Stomach (tissue), 9 donors: ENCODE results near the gene SWT1. TPM values are rescaled to one million over a fixed set of nuclear protein-coding genes. Genes with fewer than 3 reads are reported as not detected.

Experiments used
- DNase-seq, 2 donors: peaks; one replicate each; pipeline versions ENCODE4 v3.0.0 to v3.0.0-alpha.2; 2013 to 2019
- H3K27ac ChIP-seq, 5 donors: fragments of 200-600 bp in 4 of 5; sonication (generic) in 4 of 5; one replicate each; pipeline ENCODE4 v1.5.1; 2013 to 2019; ENCODE audit warnings: mild to moderate bottlenecking in 1 of 5, moderate library complexity in 1 of 5
- H3K27me3 ChIP-seq, 3 donors: fragments of 200-600 bp; sonication (generic); one replicate each; pipeline ENCODE4 v1.5.1; 2017 to 2019; ENCODE audit warnings: mixed run types in 1 of 3
- H3K36me3 ChIP-seq, 4 donors: fragments of 200-600 bp; sonication (generic); 1 replicate in 3 of 4; 2 replicates in 1 of 4; pipeline ENCODE4 v1.5.1; 2016 to 2019
- H3K4me1 ChIP-seq, 4 donors: fragments of 200-600 bp; sonication (generic); one replicate each; pipeline ENCODE4 v1.5.1; 2016 to 2019
- H3K4me3 ChIP-seq, 4 donors: fragments of 200-600 bp; sonication (generic) in 3 of 4; one replicate each; pipeline ENCODE4 v1.5.1; 2016 to 2019; ENCODE audit warnings: mild to moderate bottlenecking in 1 of 4
- H3K9me3 ChIP-seq, 4 donors: fragments of 200-600 bp; sonication (generic); one replicate each; pipeline ENCODE4 v1.5.1; 2016 to 2019
- EP300 ChIP-seq: sonication (generic); formaldehyde crosslinking; IDR thresholded peaks from one replicate; pipeline ENCODE4 v1.6.1; 2017; ENCODE audit warnings: antibody characterized with exemption
- POLR2A ChIP-seq, 4 donors: fragments of 450-650 bp; IDR thresholded peaks; one replicate each; pipeline ENCODE4 v1.6.1; 2016; ENCODE audit warnings: antibody characterized with exemption in 4 of 4, control low read depth in 2 of 4, mild to moderate bottlenecking in 1 of 4, moderate library complexity in 1 of 4
- POLR2AphosphoS5 ChIP-seq, 3 donors: sonication (generic); formaldehyde crosslinking; IDR thresholded peaks; one replicate each; pipeline ENCODE4 v1.6.1; 2016; ENCODE audit warnings: antibody characterized with exemption in 3 of 3
- WGBS, 5 donors: extraction: QIAGEN DNeasy Blood & Tissue Kit in 3 of 5; methylation state at CpG; one replicate each; pipeline versions ENCODE4 v1.1.5 to v1.1.7; 2013 to 2018; 5-methylcytosine and 5-hydroxymethylcytosine counted together
- intact Hi-C: fragments of 100-400 bp; cut with DNase I; formaldehyde crosslinking; loops from one replicate; pipeline ENCODE4 v1.15.1; 2023; ENCODE audit warnings: low total_unique reads
- polyA plus RNA-seq, 3 donors: library from polyadenylated mRNA; stranded (reverse); fragments of 200-250 nt; gene quantifications; one replicate each; pipeline ENCODE4 v1.2.3, GENCODE V29; 2013
- total RNA-seq, 5 donors: library from RNA; depleted of rRNA; stranded (reverse); fragments of >200 nt; gene quantifications; one replicate each; pipeline versions ENCODE4 v1.1.0 to v1.2.3, GENCODE V29; 2014 to 2016
- TF ChIP-seq, protein P1 (sequence below), 7 experiments: fragments of 450-650 bp in 4 of 7; fragments of 200-600 bp in 3 of 7; sonication (generic) in 3 of 7; IDR thresholded peaks; one replicate each; pipeline ENCODE4 v1.5.1; 2016 to 2019; ENCODE audit warnings: antibody characterized with exemption in 7 of 7, control low read depth in 2 of 7, mild to moderate bottlenecking in 1 of 7
- donor health status: healthy with polysubstance abuse.
- donor health status: Bipolar disorder and iron deficiency.
- donor health status: healthy.

SWT1 gene
- total and polyA plus RNA-seq, 8 donors: 2.4 to 35.6 (median 7.3) TPM

- TF ChIP-seq POLR2AphosphoS5 (IDR thresholded peaks at IDR 0.05) (no peak), EP300 (no peak)
- Histone ChIP-seq H3K4me1 (peaks cover 0 to 16% (median 0%) of the 10 kb centered on the region in 4 donors), H3K27ac (no peak overlapping the region), H3K27me3 (no peaks in the 10 kb centered on the region), H3K36me3 (peaks cover 7 to 28% (median 22%) of the 10 kb centered on the region in 4 donors), H3K4me3 (no peak overlapping the region), H3K9me3 (no peaks in the 10 kb centered on the region)
- intact Hi-C loops: no loop called here
- DNase-seq: no peak
- WGBS, 5 donors: 78 to 92% (median 84%) methylated on average over 1 of the region's 1 CpG
Observed at GRCh38 chr1:185291159-185291558, 134.2 kb downstream of the SWT1 start.

DNA sequence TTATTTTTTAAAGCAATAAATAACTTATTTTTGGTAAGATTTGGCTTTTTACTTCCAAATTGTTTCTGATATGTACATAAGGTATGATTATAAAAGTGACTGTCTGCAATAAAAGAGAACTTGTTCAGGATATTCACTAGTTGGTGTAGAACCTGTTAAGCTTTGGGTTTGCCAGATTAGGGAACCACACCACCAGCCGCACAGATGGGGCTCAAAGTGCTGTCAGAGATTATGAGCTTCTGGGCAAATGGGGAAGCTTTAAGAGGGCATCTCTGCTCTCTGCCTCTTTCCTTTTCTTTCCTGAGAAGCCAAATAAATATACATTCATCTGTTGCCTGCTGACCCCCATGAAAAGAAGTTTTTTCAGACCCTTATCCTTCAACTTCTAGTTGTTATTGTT is 134.7 kb downstream of the SWT1 start:
- H3K27ac ChIP-seq: no peak overlapping the region
- DNase-seq: no peak
- no peak overlapping the region for H3K4me3 ChIP-seq
- no peaks in the 10 kb centered on the region for H3K27me3 ChIP-seq
- H3K4me1 ChIP-seq: peaks cover 0 to 16% (median 0%) of the 10 kb centered on the region in 4 donors
- H3K9me3 ChIP-seq: no peaks in the 10 kb centered on the region
- peaks cover 12 to 33% (median 27%) of the 10 kb centered on the region in 4 donors for H3K36me3 ChIP-seq
- TF ChIP-seq POLR2AphosphoS5 (IDR thresholded peaks at IDR 0.05) (no peak), EP300 (no peak), POLR2A (IDR thresholded peaks at IDR 0.05) (no peak)
- TF ChIP-seq, protein P1, sequence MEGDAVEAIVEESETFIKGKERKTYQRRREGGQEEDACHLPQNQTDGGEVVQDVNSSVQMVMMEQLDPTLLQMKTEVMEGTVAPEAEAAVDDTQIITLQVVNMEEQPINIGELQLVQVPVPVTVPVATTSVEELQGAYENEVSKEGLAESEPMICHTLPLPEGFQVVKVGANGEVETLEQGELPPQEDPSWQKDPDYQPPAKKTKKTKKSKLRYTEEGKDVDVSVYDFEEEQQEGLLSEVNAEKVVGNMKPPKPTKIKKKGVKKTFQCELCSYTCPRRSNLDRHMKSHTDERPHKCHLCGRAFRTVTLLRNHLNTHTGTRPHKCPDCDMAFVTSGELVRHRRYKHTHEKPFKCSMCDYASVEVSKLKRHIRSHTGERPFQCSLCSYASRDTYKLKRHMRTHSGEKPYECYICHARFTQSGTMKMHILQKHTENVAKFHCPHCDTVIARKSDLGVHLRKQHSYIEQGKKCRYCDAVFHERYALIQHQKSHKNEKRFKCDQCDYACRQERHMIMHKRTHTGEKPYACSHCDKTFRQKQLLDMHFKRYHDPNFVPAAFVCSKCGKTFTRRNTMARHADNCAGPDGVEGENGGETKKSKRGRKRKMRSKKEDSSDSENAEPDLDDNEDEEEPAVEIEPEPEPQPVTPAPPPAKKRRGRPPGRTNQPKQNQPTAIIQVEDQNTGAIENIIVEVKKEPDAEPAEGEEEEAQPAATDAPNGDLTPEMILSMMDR (IDR thresholded peaks at IDR 0.05): no peak
- 72 to 90% (median 78%) methylated on average over 1 of the region's 1 CpG for WGBS, 5 donors
- intact Hi-C loops: no loop called here

- H3K27me3 ChIP-seq: no peaks in the 10 kb centered on the region
- WGBS, 5 donors: 63 to 83% (median 71%) methylated on average over 5 of the region's 5 CpGs
- H3K9me3 ChIP-seq: no peaks in the 10 kb centered on the region
- no peak overlapping the region for H3K4me3 ChIP-seq
- DNase-seq: no peak
- peaks cover 15 to 39% (median 32%) of the 10 kb centered on the region in 4 donors for H3K36me3 ChIP-seq
- TF ChIP-seq POLR2A (IDR thresholded peaks at IDR 0.05) (no peak), POLR2AphosphoS5 (IDR thresholded peaks at IDR 0.05) (no peak), EP300 (no peak)
- TF ChIP-seq, protein P1 (IDR thresholded peaks at IDR 0.05): no peak
- intact Hi-C loops: no loop called here
- peaks cover 0 to 16% (median 0%) of the 10 kb centered on the region in 4 donors for H3K4me1 ChIP-seq
- no peak overlapping the region for H3K27ac ChIP-seq
Observed at GRCh38 chr1:185292237-185292636, 135.3 kb downstream of the SWT1 start.

DNA sequence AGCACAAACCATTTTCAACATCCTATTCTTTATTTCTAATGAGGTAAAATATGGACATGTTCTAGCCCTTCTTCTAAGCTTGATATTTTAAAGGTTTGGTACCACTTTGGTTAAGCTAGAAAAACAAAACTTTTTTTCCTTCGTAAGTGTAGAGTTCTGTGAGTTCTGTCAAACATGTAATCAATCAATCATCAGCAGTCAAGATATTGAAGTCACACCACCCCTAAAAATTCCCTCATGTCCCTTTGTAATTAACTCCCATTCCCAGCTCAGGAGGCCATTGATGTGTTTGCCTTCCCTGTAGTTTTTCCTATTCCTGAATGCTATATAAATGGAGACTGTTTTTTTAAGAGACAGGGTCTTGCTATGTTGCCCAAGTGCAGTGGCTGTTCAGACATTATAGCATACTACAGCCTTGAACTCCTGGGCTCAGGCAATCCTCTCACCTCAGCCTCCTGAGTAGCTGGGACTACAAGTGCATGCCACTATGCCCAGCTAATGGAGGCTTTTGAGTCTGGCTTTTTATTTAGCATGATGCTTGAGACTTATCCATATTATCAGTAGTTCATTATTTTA is 137.1 kb downstream of the SWT1 start:
- H3K9me3 ChIP-seq: no peaks in the 10 kb centered on the region
- 83 to 100% (median 96%) methylated on average over 1 of the region's 1 CpG for WGBS, 5 donors
- no peak overlapping the region for H3K27ac ChIP-seq

More for the DNA sequence above, 137.1 kb downstream of the SWT1 start:
- TF ChIP-seq, protein P1 (IDR thresholded peaks at IDR 0.05): no peak
- TF ChIP-seq POLR2AphosphoS5 (IDR thresholded peaks at IDR 0.05) (no peak), POLR2A (IDR thresholded peaks at IDR 0.05) (no peak), EP300 (no peak)
- intact Hi-C loops: no loop called here
- H3K27me3 ChIP-seq: no peaks in the 10 kb centered on the region
- H3K4me3 ChIP-seq: no peak overlapping the region
- H3K4me1 ChIP-seq: peaks cover 0 to 16% (median 0%) of the 10 kb centered on the region in 4 donors
- peaks cover 18 to 57% (median 51%) of the 10 kb centered on the region in 4 donors for H3K36me3 ChIP-seq
- no peak for DNase-seq
